G401.6 (cell line): ENCODE measurements around the gene DBNDD2.

Experiments
- FAIRE-seq: peaks from 2 replicates; lab custom pipeline; 2012; peaks lifted over from hg19 to GRCh38; lab: Jason Lieb, UNC

Gene DBNDD2

GRCh38 chr20:45387274-45387673 lies 20.8 kb upstream of the DBNDD2 start:
- peak; percentile 13 for FAIRE-seq

- FAIRE-seq = no peak
Observed at GRCh38 chr20:45390931-45391330, 17.2 kb upstream of the DBNDD2 start.

GRCh38 chr20:45391559-45391958 lies 16.5 kb upstream of the DBNDD2 start:
- no peak for FAIRE-seq

- FAIRE-seq = no peak
Observed at GRCh38 chr20:45392733-45393132, 15.4 kb upstream of the DBNDD2 start.

- FAIRE-seq = no peak
Observed at GRCh38 chr20:45394221-45395113, 13.6 kb upstream of the DBNDD2 start.

GRCh38 chr20:45395114-45395415 lies 13.0 kb upstream of the DBNDD2 start:
- FAIRE-seq = no peak

GRCh38 chr20:45399018-45399417 lies 9.1 kb upstream of the DBNDD2 start:
- no peak for FAIRE-seq

- no peak for FAIRE-seq
Observed at GRCh38 chr20:45400346-45401031, 7.6 kb upstream of the DBNDD2 start.

- no peak for FAIRE-seq
Observed at GRCh38 chr20:45402946-45403345, 5.1 kb upstream of the DBNDD2 start.

- no peak for FAIRE-seq
Observed at GRCh38 chr20:45404438-45404837, 3.7 kb upstream of the DBNDD2 start.

GRCh38 chr20:45405571-45406259 lies 2.4 kb upstream of the DBNDD2 start:
- no peak for FAIRE-seq

GRCh38 chr20:45406260-45407066 lies 1.6 kb upstream of the DBNDD2 start:
- FAIRE-seq = no peak

- FAIRE-seq = no peak
Observed at GRCh38 chr20:45407067-45407745, 883 bp upstream of the DBNDD2 start.

- FAIRE-seq = no peak
Observed at GRCh38 chr20:45408646-45409213, 641 bp downstream of the DBNDD2 start.

- FAIRE-seq = no peak
Observed at GRCh38 chr20:45409521-45410272, 1.6 kb downstream of the DBNDD2 start.

- FAIRE-seq = no peak
Observed at GRCh38 chr20:45410887-45411286, 2.8 kb downstream of the DBNDD2 start.

GRCh38 chr20:45412653-45413052 lies 4.6 kb downstream of the DBNDD2 start:
- no peak for FAIRE-seq

GRCh38 chr20:45413479-45413878 lies 5.4 kb downstream of the DBNDD2 start:
- no peak for FAIRE-seq

GRCh38 chr20:45415822-45416637 lies 7.9 kb downstream of the DBNDD2 start, which contains the start of gene PIGT:
TSS of gene PIGT (plus strand) at chr20:45416141. CDS start at chr20:45416157, 16 bp downstream.
- FAIRE-seq = peak; percentile 61

- FAIRE-seq = no peak
Observed at GRCh38 chr20:45416917-45417316, 8.8 kb downstream of the DBNDD2 start.
